GM18499 (cell line): Measurements from ENCODE around the gene CPZ.

Source experiments
- ATAC-seq: cut with Tn5 transposase; IDR thresholded peaks from one replicate; pipeline ENCODE4 v1.9.1; 2021; ENCODE audit warnings: moderate number of reproducible peaks; ENCODE audit not compliant: insufficient read depth, unreplicated experiment

The CPZ gene

DNA sequence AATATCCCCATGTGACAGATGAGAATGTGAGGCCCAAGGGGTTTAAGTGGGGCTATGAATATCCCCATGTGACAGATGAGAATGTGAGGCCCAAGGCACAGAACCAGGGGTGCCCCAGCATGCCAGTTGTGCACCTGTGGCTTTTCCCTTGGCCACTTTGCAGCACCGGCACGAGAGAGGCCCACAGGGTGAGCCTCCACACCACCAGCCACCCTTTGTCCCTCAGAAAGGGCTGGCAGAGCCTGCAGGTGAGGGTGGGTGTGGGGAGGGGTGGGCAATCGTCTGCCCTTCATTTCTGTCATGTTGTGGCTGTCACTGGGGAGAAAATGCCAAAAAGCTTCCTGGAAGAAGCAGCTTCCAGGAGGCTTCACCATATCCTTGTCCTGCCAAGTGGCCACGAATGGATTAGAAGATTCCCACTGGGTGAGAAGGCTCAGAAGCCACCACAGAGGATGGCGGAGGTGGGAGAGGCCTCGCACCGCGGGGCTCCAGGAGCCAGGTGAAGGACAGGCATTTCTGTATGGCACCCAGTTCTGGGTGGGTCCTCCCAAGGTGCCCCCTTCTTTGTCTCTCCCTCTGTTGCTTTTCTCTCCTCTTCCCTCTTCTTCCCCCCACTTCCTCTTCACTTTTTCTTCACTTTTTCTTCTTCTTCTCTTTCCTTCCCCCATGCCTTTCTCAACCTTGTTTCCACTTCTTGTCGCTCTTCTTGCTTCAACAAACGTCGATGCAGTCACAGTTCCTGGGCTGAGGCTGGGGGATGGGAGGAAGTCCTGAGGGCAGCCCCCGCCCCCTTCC lies 12.8 kb upstream of the CPZ start:
- ATAC-seq = no peak

GRCh38 chr4:8580321-8581093 lies 12.1 kb upstream of the CPZ start, which contains the start of gene GPR78:
GPR78 (plus strand) TSS chr4:8580392; CDS start chr4:8580983, 591 bp downstream.
- ATAC-seq = no peak

GRCh38 chr4:8581094-8581861 lies 11.3 kb upstream of the CPZ start:
- ATAC-seq = no peak

DNA sequence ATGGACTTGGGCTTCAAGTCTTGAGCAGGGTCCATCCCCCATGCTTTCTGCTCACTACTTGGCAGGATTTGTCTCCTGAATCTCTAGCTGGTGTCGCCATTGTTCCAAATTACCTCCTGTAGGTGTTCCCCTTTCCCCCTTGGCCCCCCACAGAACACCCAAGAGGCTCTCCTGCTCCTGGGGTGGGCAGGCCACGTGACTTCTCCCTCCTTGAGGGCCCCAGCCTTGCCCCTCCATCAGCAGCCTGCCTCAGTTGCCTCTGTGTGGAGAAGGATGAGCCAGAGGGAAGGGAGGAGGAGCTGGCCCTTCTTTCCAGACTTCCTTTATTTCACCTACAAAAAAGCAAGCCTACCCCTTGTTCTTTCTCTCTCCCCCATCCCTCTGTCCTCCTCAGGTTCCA lies 10.5 kb upstream of the CPZ start:
- no peak for ATAC-seq

DNA sequence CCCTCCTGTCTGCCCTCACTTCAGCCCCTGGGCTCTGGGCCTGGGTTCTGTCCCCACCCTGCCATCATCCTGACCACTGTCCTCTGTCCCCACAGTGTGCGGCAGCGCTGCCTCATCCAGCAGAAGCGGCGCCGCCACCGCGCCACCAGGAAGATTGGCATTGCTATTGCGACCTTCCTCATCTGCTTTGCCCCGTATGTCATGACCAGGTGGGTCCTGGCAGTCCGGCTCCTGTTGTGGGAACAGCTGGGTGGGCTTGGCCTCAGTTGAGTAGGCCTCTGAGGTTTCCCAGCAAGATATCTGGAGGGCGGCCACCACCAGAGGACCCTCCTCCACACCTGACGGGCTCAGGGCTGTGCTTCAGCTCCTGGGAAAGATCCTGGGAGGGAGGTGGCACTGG lies 10.1 kb upstream of the CPZ start:
- ATAC-seq = no peak

DNA sequence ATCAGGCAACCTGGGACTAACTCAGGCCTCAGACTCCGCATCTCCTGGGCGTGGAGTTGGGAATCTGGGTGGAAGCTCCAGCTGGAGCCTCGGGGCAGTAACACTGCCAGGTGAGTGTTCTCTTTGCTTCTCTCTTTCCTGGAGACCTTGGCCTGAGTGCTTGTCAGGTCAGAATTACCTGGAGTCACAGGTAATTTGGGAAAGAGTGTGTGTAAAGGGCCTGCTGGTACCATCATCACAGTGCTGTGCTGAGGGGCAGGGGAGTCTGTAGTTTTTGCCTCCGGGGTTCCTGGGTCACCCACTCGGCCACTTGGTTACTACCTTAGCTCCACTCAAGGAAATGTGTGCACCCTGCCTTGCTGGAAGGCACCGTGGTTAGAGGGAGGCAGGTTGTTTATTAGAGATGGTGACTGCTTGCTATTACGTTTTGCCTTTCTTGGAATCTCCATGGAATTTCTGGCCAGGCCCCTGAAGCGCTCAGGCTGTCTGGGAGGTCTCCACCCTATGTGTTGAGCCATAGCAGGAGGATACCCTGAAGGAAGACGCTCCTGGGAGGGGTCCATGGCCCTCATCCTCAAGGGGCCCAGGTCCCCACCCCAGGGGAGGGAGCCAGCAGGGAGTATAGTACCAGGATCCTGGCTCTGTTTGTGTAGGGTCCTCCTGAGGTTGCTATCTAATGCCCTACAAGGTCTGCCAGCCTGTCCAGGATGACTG lies 9.5 kb upstream of the CPZ start:
- no peak for ATAC-seq

DNA sequence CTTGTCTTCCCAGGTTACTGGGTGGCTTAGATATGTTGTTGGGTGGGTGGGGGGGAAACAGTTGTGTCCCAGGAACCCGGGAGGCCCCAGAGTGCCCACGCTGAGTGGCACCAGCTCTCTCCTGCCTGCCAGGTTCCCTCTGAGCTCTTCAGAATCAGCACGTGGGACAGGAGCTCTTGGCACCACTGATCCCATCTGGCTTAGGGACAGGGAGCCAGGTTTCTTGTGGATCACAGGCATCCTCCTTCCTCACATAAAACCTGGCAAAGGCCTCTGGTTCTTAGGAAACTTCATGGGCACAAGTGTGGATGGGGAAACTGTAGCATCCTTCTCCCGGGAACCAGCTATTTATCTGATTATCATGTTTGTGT lies 8.9 kb upstream of the CPZ start:
- ATAC-seq = no peak

DNA sequence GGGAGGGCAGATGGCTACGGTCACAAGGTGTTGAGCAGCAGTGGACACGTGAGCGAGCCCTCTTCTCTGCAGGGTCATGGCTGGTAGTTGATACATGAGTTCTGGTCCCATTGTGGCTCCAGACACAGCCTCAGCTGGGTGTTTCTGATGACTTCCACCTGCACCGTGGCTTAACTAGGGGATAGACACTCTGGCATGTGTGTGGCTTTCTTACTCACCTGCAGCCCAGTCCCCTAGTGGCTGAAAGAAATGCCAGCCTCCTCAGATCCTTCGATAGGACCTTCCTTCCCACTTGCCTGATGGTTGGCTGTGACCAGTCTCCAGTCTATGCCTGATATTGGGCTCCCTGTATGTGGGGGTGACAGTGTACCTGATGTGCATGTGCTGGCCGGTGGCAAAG lies 7.4 kb upstream of the CPZ start:
- ATAC-seq = no peak

- ATAC-seq = no peak
Observed at GRCh38 chr4:8585721-8586212, 6.8 kb upstream of the CPZ start.

GRCh38 chr4:8586246-8586645 lies 6.3 kb upstream of the CPZ start:
- ATAC-seq = no peak

DNA sequence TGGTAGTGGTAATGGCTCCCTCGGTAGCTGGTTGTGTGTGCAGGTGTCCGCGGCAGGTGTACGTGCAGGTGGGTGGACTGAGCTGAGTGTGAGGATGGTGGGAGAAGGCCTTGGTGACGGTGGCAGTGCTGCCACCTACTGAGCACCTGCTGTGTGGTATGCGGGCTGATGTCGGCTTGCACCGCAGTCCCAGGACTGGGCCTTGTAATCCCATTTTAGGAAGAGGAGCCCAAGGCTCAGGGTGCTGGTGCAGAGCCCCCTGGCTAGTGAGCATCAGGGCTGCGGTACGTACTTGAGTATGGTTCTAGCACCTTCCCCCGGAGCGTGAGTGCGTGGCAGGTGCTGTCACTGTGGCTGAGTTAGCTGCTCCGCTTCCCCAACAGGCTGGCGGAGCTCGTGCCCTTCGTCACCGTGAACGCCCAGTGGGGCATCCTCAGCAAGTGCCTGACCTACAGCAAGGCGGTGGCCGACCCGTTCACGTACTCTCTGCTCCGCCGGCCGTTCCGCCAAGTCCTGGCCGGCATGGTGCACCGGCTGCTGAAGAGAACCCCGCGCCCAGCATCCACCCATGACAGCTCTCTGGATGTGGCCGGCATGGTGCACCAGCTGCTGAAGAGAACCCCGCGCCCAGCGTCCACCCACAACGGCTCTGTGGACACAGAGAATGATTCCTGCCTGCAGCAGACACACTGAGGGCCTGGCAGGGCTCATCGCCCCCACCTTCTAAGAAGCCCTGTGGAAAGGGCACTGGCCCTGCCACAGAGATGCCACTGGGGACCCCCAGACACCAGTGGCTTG lies 5.7 kb upstream of the CPZ start:
- ATAC-seq = no peak

GRCh38 chr4:8587469-8588195 lies 4.9 kb upstream of the CPZ start:
- ATAC-seq = no peak

DNA sequence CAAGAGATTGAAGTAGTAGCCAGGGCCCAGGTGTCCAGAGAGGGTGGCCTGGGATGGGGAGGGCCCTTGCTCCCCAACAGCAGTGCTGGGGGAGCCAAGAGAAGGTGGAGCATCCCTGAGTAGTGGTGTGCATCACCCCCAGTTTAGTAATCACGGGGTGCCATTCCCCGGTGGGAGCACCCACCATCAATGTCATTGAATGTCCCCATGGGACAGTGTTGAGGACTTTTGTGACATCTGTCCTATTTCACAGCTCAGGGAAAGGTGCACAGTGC lies 4.4 kb upstream of the CPZ start:
- ATAC-seq = no peak

GRCh38 chr4:8589336-8589735 lies 3.2 kb upstream of the CPZ start:
- ATAC-seq = no peak

DNA sequence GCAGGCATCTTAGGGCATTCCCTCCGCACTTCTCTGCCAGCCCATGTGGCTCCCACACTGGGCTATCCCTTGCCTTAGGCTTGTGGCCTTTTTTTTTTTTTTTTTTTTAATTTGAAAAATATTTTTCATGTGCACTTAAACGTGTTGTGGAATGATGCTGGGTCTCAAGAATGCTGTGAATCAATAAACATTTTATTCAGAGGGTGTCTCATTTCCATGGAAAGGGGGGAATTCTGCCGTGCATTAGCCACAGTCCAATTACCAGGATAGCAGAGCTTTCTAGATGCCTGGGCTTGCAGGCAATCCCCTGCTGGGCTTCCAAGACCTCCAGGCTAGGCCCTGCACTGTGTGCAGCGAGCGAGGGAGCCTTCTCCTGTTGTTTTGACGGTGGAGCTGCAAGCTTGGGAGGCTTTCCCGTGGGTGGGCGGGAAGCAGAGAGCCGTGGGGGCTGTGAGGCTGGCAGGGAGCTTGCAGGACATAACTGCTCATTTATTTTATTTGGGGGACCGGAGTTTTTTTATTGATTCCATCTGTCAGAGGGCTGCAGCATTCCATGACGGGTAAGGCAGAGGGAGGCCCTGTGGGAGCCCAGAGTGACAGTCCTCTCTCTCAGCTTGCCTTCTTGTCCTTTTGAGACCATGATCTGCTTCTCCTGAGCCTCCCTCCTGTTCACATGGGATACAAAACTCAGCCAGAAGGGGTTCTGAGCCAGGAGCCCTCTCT lies 2.6 kb upstream of the CPZ start:
- ATAC-seq = no peak

DNA sequence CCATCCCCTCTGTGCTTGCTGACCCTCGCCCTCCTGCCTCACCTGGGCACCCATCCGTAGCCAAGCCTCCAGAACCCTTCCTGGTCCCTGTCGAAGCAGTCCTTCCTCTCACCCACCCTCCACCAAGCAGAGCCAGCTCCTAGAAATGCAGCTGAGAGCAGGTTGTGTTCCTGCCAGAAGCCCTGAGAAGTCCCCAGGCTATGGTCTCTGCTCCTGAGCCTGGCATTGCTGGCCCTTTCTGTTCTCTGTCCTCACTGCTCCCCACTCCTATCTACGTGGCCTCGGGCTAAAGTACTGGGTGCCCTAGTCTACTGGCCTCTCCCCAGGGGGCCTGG lies 2.1 kb upstream of the CPZ start:
- ATAC-seq = no peak

- no peak for ATAC-seq
Observed at GRCh38 chr4:8591114-8591513, 1.5 kb upstream of the CPZ start.

DNA sequence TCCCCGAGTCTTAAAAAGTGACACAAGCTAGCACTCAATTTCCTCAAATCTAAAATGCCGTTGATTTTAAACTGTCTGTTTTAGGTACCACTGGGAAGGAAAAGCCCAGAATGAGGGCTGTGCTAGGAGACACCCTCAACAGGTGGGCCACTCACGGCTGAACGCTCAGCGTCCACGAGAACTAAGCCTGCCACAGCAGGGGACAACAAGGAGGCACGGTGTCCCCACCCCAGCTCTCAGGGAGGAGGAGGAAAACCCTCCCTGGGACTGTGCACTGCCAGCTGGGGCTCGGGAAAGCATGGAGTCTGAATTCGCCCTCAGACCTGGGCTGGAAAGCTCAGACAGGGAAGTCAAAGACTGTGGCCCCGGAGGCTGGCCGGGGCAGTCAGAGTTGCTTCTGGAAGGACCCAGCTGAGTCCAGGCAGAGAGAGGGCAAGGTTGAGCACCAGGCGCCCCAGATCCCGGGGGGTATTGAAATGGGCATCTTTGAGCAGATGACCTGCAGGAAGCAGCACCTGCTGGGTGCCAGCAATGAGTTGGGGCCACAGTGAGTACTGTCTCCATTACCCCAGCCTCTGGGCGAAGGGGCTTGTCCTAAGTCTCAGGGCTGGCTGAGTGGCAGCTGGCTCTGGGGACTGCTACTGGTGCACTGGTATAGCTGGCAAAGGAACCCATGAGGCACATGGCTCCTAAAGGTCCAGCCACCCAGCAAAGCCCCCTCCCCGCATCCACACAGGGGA lies 769 bp upstream of the CPZ start:
- ATAC-seq = no peak
